K562 (cell line): Measurements from ENCODE around the gene PDE6B. TPM values are rescaled to one million over a fixed set of nuclear protein-coding genes. Genes with fewer than 3 reads are reported as not detected.

ENCODE experiments used
- BCL6 ChIP-seq: fragments of 250-450 bp; sonication (Bioruptor Pico); IDR thresholded peaks from 2 replicates; pipeline ENCODE4 v1.4.0; 2020
- HMGN3 ChIP-seq: IDR thresholded peaks from 2 replicates; pipeline ENCODE4 v1.6.1; 2011; ENCODE audit warnings: borderline replicate concordance, low read depth, mild to moderate bottlenecking, mixed read lengths, low read length; ENCODE audit not compliant: insufficient read length; ENCODE audit errors: extremely low read depth
- NR2F6 ChIP-seq: fragments of 450-650 bp; formaldehyde crosslinking; IDR thresholded peaks from 2 replicates; pipeline ENCODE4 v1.4.0; 2020; ENCODE audit warnings: mild to moderate bottlenecking
- NR3C1 ChIP-seq: sonication (generic); formaldehyde crosslinking; IDR thresholded peaks from 2 replicates; pipeline ENCODE4 v1.8.1; 2022; ENCODE audit warnings: missing genetic modification reagents
- RAD51 ChIP-seq: fragments of 450-650 bp; IDR thresholded peaks from 2 replicates; pipeline ENCODE4 v1.7.1; 2016; ENCODE audit warnings: low read depth, mild to moderate bottlenecking, borderline replicate concordance
- ZNF766 ChIP-seq: fragments of 200-800 bp; sonication (Bioruptor generic); conservative IDR thresholded peaks from 2 replicates; pipeline ENCODE4 v1.6.1; 2016; ENCODE audit warnings: missing genetic modification characterization, missing compliant biosample characterization
- polyA plus RNA-seq, 8 experiments: library from polyadenylated mRNA; depleted of rRNA in 4 of 8; stranded (reverse) in 5 of 8; unstranded in 3 of 8; fragments of >200 nt; fragmentation: Nextera tagmentation in 2 of 8; fragmentation: Illumina TruSeq in 1 of 8; extraction: Ambion mirVana in 2 of 8; extraction: Trizol in 1 of 8; gene quantifications; 2 replicates each; pipeline versions ENCODE4 v1.2.1 to v1.2.3, GENCODE V29; 2011 to 2014; ENCODE audit warnings: inconsistent platforms in 1 of 8, missing spikeins in 1 of 8
- total RNA-seq, 7 experiments: library from RNA; depleted of rRNA in 6 of 7; stranded (reverse); fragments of >200 nt in 6 of 7; fragmentation: Illumina TruSeq in 2 of 7; extraction: Trizol in 2 of 7; gene quantifications; 2 replicates each; pipeline versions ENCODE4 v1.2.1 to v1.2.3, GENCODE V29; 2011 to 2021; ENCODE audit warnings: low replicate concordance in 1 of 7
- TF ChIP-seq, protein P1 (sequence below): fragments of 450-650 bp; IDR thresholded peaks from 2 replicates; pipeline ENCODE4 v1.6.1; 2016; ENCODE audit warnings: mild to moderate bottlenecking, moderate library complexity
- TF ChIP-seq, protein P2 (sequence below): fragments of 250-450 bp; sonication (Bioruptor Pico); IDR thresholded peaks from 2 replicates; pipeline ENCODE4 v1.5.0; 2021; ENCODE audit warnings: mild to moderate bottlenecking, borderline replicate concordance
- TF ChIP-seq, protein P3 (sequence below): fragments of 250-450 bp; sonication (Bioruptor Pico); IDR thresholded peaks from 2 replicates; pipeline ENCODE4 v1.4.0; 2020; ENCODE audit warnings: mild to moderate bottlenecking
- TF ChIP-seq, protein P4 (sequence below), 2 experiments: IDR thresholded peaks; 2 replicates each; pipeline ENCODE4 v1.6.1; 2011; ENCODE audit warnings: borderline replicate concordance in 1 of 2, control low read depth in 1 of 2, low read depth in 1 of 2, low read length in 1 of 2, mild to moderate bottlenecking in 1 of 2, mixed read lengths in 1 of 2, moderate library complexity in 1 of 2; ENCODE audit not compliant: insufficient read depth in 1 of 2, insufficient read length in 1 of 2, poor library complexity in 1 of 2, severe bottlenecking in 1 of 2; ENCODE audit errors: extremely low read depth in 1 of 2

Gene PDE6B
- total and polyA plus RNA-seq, 9 of the 15 experiments (the other 6 are each of a cell fraction or from before 2014, with no cell fraction given), result 0.04 TPM; not detected in 8

DNA sequence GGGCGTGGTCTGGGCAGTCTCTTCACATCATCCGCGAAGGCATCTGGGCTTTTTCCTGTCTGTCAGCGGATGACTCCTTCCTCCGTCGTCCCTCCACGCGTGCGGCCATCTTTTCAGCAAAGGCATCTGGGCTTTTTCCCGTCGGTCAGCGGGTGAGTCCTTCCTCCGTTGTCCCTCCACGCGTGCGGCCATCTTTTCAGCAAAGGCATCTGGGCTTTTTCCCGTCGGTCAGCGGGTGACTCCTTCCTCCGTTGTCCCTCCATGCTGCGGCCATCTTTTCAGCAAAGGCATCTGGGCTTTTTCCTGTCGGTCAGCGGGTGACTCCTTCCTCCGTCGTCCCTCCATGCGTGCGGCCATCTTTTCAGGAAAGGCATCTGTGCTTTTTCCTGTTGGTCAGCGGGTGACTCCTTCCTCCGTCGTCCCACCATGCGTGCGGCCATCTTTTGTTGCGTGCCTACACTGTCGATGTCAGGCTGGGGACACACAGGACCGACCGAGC lies 37.0 kb upstream of the PDE6B start (continued):
- TF ChIP-seq, protein P1, sequence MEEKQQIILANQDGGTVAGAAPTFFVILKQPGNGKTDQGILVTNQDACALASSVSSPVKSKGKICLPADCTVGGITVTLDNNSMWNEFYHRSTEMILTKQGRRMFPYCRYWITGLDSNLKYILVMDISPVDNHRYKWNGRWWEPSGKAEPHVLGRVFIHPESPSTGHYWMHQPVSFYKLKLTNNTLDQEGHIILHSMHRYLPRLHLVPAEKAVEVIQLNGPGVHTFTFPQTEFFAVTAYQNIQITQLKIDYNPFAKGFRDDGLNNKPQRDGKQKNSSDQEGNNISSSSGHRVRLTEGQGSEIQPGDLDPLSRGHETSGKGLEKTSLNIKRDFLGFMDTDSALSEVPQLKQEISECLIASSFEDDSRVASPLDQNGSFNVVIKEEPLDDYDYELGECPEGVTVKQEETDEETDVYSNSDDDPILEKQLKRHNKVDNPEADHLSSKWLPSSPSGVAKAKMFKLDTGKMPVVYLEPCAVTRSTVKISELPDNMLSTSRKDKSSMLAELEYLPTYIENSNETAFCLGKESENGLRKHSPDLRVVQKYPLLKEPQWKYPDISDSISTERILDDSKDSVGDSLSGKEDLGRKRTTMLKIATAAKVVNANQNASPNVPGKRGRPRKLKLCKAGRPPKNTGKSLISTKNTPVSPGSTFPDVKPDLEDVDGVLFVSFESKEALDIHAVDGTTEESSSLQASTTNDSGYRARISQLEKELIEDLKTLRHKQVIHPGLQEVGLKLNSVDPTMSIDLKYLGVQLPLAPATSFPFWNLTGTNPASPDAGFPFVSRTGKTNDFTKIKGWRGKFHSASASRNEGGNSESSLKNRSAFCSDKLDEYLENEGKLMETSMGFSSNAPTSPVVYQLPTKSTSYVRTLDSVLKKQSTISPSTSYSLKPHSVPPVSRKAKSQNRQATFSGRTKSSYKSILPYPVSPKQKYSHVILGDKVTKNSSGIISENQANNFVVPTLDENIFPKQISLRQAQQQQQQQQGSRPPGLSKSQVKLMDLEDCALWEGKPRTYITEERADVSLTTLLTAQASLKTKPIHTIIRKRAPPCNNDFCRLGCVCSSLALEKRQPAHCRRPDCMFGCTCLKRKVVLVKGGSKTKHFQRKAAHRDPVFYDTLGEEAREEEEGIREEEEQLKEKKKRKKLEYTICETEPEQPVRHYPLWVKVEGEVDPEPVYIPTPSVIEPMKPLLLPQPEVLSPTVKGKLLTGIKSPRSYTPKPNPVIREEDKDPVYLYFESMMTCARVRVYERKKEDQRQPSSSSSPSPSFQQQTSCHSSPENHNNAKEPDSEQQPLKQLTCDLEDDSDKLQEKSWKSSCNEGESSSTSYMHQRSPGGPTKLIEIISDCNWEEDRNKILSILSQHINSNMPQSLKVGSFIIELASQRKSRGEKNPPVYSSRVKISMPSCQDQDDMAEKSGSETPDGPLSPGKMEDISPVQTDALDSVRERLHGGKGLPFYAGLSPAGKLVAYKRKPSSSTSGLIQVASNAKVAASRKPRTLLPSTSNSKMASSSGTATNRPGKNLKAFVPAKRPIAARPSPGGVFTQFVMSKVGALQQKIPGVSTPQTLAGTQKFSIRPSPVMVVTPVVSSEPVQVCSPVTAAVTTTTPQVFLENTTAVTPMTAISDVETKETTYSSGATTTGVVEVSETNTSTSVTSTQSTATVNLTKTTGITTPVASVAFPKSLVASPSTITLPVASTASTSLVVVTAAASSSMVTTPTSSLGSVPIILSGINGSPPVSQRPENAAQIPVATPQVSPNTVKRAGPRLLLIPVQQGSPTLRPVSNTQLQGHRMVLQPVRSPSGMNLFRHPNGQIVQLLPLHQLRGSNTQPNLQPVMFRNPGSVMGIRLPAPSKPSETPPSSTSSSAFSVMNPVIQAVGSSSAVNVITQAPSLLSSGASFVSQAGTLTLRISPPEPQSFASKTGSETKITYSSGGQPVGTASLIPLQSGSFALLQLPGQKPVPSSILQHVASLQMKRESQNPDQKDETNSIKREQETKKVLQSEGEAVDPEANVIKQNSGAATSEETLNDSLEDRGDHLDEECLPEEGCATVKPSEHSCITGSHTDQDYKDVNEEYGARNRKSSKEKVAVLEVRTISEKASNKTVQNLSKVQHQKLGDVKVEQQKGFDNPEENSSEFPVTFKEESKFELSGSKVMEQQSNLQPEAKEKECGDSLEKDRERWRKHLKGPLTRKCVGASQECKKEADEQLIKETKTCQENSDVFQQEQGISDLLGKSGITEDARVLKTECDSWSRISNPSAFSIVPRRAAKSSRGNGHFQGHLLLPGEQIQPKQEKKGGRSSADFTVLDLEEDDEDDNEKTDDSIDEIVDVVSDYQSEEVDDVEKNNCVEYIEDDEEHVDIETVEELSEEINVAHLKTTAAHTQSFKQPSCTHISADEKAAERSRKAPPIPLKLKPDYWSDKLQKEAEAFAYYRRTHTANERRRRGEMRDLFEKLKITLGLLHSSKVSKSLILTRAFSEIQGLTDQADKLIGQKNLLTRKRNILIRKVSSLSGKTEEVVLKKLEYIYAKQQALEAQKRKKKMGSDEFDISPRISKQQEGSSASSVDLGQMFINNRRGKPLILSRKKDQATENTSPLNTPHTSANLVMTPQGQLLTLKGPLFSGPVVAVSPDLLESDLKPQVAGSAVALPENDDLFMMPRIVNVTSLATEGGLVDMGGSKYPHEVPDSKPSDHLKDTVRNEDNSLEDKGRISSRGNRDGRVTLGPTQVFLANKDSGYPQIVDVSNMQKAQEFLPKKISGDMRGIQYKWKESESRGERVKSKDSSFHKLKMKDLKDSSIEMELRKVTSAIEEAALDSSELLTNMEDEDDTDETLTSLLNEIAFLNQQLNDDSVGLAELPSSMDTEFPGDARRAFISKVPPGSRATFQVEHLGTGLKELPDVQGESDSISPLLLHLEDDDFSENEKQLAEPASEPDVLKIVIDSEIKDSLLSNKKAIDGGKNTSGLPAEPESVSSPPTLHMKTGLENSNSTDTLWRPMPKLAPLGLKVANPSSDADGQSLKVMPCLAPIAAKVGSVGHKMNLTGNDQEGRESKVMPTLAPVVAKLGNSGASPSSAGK, result peak; percentile 85
- TF ChIP-seq NR3C1 (CRISPR knock-in tag) (no peak), ZNF766 (CRISPR knock-in tag) (no peak), RAD51 (no peak), BCL6 (CRISPR knock-in tag) (no peak), HMGN3 (no peak), NR2F6 (CRISPR knock-in tag) (no peak)
- TF ChIP-seq, protein P2, sequence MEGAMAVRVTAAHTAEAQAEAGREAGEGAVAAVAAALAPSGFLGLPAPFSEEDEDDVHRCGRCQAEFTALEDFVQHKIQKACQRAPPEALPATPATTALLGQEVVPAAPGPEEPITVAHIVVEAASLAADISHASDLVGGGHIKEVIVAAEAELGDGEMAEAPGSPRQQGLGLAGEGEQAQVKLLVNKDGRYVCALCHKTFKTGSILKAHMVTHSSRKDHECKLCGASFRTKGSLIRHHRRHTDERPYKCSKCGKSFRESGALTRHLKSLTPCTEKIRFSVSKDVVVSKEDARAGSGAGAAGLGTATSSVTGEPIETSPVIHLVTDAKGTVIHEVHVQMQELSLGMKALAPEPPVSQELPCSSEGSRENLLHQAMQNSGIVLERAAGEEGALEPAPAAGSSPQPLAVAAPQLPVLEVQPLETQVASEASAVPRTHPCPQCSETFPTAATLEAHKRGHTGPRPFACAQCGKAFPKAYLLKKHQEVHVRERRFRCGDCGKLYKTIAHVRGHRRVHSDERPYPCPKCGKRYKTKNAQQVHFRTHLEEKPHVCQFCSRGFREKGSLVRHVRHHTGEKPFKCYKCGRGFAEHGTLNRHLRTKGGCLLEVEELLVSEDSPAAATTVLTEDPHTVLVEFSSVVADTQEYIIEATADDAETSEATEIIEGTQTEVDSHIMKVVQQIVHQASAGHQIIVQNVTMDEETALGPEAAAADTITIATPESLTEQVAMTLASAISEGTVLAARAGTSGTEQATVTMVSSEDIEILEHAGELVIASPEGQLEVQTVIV (CRISPR knock-in tag), result no peak
- TF ChIP-seq, protein P3, sequence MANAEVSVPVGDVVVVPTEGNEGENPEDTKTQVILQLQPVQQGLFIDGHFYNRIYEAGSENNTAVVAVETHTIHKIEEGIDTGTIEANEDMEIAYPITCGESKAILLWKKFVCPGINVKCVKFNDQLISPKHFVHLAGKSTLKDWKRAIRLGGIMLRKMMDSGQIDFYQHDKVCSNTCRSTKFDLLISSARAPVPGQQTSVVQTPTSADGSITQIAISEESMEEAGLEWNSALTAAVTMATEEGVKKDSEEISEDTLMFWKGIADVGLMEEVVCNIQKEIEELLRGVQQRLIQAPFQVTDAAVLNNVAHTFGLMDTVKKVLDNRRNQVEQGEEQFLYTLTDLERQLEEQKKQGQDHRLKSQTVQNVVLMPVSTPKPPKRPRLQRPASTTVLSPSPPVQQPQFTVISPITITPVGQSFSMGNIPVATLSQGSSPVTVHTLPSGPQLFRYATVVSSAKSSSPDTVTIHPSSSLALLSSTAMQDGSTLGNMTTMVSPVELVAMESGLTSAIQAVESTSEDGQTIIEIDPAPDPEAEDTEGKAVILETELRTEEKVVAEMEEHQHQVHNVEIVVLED (CRISPR knock-in tag), result no peak
- TF ChIP-seq, protein P4, sequence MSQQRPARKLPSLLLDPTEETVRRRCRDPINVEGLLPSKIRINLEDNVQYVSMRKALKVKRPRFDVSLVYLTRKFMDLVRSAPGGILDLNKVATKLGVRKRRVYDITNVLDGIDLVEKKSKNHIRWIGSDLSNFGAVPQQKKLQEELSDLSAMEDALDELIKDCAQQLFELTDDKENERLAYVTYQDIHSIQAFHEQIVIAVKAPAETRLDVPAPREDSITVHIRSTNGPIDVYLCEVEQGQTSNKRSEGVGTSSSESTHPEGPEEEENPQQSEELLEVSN (IDR thresholded peaks at IDR 0.05; ENCODE audit: borderline replicate concordance in 1 of 2, extremely low read depth in 1 of 2, insufficient read depth in 1 of 2, insufficient read length in 1 of 2, low read depth in 1 of 2, low read length in 1 of 2, poor library complexity in 1 of 2, severe bottlenecking in 1 of 2), result peak; percentile 62 to 63
